ENCODE results near the gene RPTOR.
"Not testable (repeated sequence)": the region's sequence is repeated elsewhere in the genome, so short reads cannot be mapped to it uniquely, and the experiment has no call there.

RPTOR gene

DNA sequence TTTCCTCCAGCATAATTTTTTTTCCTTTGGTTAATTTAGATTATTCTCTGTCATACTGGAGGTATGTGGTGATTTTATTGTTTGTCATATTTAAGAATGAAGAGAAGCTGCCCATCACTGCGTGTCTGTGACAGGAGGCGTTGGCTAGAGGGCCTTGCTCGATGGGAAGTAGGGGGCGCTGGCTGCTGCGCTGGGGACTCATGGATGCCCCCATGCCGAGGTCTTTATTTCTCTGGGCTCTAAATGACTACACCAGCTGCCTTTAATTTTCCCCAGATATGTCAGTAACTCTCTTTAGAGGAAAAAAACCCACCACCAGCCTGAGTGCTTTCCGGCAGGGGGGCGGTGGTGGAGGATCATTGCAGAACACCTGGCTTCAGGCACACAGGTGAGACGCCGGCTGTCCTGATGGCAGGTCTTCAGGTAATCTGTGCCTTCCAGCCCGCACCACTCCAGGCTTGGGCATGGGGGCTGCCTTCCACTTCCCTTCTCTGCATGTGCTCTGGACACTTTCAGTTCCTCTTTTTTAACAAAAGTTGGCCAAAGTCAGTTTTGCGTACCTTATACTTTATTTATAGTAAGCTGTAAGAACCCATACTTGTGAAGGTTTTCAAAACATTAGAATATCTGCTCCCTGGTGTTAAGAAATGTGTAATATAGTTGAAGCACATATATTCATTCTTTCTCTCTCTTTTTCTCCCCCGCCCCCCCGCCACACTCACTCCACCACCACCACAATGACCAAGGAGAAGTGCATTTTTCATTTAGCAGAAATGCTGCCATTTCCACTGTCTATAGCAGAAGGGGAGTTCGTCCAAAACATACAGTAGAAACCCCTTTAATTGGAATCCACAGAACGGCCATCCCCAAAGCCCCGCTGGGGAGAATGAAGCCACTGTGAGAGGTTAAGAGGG lies 192.7 kb downstream of the RPTOR start:
- no peak overlapping the region for H3K4me3 ChIP-seq (ENCODE audit: low read length)
- no peak for DNase-seq (ENCODE audit: low read depth)
- H3K9ac ChIP-seq (ENCODE audit: low read length), result no peak overlapping the region
- H3K9me3 ChIP-seq (ENCODE audit: control insufficient read depth, low read length), result no peaks in the 10 kb centered on the region
- peaks cover 4% of the 10 kb centered on the region for H3K4me1 ChIP-seq (ENCODE audit: control insufficient read depth, insufficient read depth, low read length)
- H3K27me3 ChIP-seq (replicated peaks; ENCODE audit: control insufficient read depth, insufficient read depth, low read length), result no peaks in the 10 kb centered on the region
- peaks cover 20% of the 10 kb centered on the region for H3K36me3 ChIP-seq (ENCODE audit: control insufficient read depth, insufficient read depth, low read length, severe bottlenecking)

DNA sequence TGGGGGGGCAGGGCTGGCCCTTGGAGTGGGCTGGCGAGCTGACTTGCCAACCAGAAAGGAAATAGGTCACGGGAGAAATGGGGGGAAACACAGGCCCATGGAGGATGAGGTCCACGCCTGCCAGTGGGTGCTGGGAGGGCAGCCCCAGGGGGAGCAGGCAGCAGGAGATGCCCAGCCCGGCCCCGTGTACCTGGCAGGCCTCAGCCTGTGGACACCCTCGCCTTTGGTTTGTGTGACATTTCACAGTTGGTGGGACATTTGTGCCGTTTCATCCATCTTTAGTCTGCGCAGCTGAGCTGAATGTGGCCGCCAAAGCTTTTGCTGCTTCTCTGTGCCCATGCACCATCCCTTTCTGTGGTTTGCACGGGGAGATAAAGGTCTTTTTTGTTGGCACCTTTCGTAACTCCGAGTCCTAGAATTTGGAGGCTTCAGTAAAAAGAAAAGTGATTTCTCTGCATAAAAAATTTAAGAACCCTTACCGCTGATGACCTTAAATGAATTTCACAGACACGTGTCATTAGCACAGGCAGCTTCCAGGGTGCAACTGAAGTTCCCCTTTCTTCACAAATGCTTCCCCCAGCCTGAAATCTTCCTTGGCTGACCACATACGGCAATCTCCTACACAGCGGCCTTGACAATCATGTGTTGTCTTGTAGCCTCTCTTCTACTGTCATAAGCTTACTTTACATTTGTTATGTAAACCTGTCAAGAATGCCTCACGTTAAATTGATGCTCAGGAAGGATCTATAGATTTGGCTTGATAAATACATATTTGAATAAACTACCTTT lies 193.6 kb downstream of the RPTOR start:
- Histone ChIP-seq H3K27me3 (replicated peaks; ENCODE audit: control insufficient read depth, insufficient read depth, low read length) (no peaks in the 10 kb centered on the region), H3K4me3 (ENCODE audit: low read length) (no peak overlapping the region), H3K9ac (ENCODE audit: low read length) (no peak overlapping the region), H3K9me3 (ENCODE audit: control insufficient read depth, low read length) (no peaks in the 10 kb centered on the region), H3K4me1 (ENCODE audit: control insufficient read depth, insufficient read depth, low read length) (peaks cover 1% of the 10 kb centered on the region), H3K36me3 (ENCODE audit: control insufficient read depth, insufficient read depth, low read length, severe bottlenecking) (peaks cover 24% of the 10 kb centered on the region)
- no peak for DNase-seq (ENCODE audit: low read depth)

DNA sequence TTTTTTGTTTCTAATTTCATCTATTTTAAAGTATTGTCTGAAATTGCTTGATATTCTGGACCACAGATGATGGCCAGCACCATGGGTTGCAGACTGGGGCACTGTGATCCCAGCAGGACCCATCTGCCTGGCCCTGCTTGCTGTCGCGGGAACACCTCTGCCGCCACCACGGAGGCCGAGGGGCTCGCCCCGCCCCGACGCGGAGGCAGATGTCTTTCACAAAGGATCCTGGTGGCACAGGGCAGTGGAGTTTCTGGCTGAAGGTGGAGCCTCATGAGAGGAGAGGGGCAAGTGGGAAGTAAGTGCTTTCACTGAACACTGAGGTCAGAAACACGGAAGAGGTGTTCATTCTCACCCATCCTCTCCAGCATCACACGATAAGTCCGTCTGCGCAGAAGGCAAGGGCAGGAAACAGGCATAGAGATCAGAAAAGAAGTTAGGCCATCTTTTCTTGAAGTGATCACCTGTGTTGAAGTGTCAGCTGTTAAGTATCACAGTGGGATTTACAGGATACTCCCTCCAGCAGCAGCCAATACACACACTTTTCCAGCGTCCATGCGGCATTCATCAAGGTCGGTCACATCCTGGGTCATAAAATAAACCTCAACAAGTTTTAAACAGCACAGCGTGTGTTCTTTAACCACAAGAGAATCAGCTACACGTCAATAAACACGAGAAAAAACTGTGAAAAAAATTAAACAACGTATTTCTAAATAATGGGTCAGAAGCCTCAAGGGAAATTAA lies 194.5 kb downstream of the RPTOR start:
- Histone ChIP-seq H3K9ac (ENCODE audit: low read length) (no peak overlapping the region), H3K4me3 (ENCODE audit: low read length) (no peak overlapping the region), H3K9me3 (ENCODE audit: control insufficient read depth, low read length) (no peaks in the 10 kb centered on the region), H3K27me3 (replicated peaks; ENCODE audit: control insufficient read depth, insufficient read depth, low read length) (no peaks in the 10 kb centered on the region), H3K36me3 (ENCODE audit: control insufficient read depth, insufficient read depth, low read length, severe bottlenecking) (peaks cover 22% of the 10 kb centered on the region), H3K4me1 (ENCODE audit: control insufficient read depth, insufficient read depth, low read length) (peaks cover 5% of the 10 kb centered on the region)
- no peak for DNase-seq (ENCODE audit: low read depth)

DNA sequence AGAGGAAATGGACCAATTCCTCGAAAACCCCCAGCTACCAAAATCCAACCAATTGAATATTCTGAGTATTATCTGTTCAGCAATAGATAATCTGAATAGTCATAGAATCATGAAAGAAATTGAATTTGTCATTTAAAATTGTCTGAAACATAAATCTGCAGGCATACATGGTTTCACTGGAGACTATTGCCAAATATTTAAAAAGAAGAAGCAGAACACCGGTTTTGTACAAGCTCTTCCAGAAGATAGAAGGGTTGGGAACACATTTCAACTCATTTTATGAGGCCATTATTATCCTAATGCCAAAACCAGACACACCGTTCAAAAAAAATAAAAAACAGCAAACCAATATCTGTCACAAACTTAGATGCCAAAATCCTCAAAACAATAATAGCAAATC lies 195.5 kb downstream of the RPTOR start:
- Histone ChIP-seq H3K36me3 (ENCODE audit: control insufficient read depth, insufficient read depth, low read length, severe bottlenecking) (peaks cover 18% of the 10 kb centered on the region), H3K27me3 (replicated peaks; ENCODE audit: control insufficient read depth, insufficient read depth, low read length) (no peaks in the 10 kb centered on the region), H3K4me3 (ENCODE audit: low read length) (no peak overlapping the region), H3K4me1 (ENCODE audit: control insufficient read depth, insufficient read depth, low read length) (peaks cover 5% of the 10 kb centered on the region), H3K9me3 (ENCODE audit: control insufficient read depth, low read length) (no peaks in the 10 kb centered on the region), H3K9ac (ENCODE audit: low read length) (no peak overlapping the region)
- DNase-seq (ENCODE audit: low read depth), result no peak

DNA sequence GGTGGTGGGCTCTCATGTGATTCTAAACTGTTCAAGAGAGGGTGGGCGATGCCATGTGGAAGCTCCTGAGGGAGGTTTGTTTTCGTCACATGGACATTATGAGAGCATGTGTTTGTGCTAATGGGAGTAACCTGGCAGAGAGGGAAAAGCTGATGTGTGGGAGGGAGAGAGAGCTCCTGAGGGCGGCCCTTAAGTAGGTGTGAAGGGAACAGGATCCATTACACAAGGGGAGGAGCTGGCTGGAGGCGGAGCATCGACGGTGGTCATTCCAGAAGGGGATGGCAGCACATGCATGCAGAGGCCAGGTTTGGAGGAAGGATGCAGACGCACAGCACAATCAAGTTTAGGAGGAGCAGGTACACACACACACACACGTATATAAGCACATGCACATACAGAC lies 197.5 kb downstream of the RPTOR start:
- Histone ChIP-seq H3K9me3 (ENCODE audit: control insufficient read depth, low read length) (no peaks in the 10 kb centered on the region), H3K36me3 (ENCODE audit: control insufficient read depth, insufficient read depth, low read length, severe bottlenecking) (peaks cover 17% of the 10 kb centered on the region), H3K27me3 (replicated peaks; ENCODE audit: control insufficient read depth, insufficient read depth, low read length) (no peaks in the 10 kb centered on the region), H3K9ac (ENCODE audit: low read length) (no peak overlapping the region), H3K4me3 (ENCODE audit: low read length) (no peak overlapping the region), H3K4me1 (ENCODE audit: control insufficient read depth, insufficient read depth, low read length) (peaks cover 5% of the 10 kb centered on the region)
- DNase-seq (ENCODE audit: low read depth), result no peak

DNA sequence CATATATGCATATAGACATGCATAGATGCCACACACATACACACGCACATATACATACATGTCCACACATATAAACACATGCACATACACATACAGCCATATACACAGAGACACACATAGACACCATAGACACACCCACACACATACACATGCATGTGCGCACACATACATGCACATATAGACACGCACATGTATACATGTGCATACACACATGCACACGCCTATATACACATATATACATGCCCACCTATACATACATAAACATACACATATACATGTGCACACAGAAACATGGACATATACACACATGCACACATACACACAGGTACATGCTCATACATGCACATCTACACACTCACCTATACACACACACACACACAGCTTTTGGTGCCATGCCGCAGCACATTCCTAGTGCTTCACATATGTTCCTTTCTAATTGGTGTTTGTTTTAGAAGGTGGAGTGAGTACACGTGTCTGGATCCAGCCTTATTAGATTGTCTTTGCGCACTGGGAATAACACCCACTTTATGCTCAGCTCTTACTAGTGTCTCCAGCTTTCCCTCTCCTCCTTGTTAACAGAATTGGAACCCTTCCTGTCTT lies 198.0 kb downstream of the RPTOR start:
- DNase-seq (ENCODE audit: low read depth), result no peak
- H3K4me3 ChIP-seq (ENCODE audit: low read length), result no peak overlapping the region
- no peaks in the 10 kb centered on the region for H3K27me3 ChIP-seq (replicated peaks; ENCODE audit: control insufficient read depth, insufficient read depth, low read length)
- H3K36me3 ChIP-seq (ENCODE audit: control insufficient read depth, insufficient read depth, low read length, severe bottlenecking), result peaks cover 14% of the 10 kb centered on the region
- H3K9ac ChIP-seq (ENCODE audit: low read length), result no peak overlapping the region
- peaks cover 5% of the 10 kb centered on the region for H3K4me1 ChIP-seq (ENCODE audit: control insufficient read depth, insufficient read depth, low read length)
- H3K9me3 ChIP-seq (ENCODE audit: control insufficient read depth, low read length), result no peaks in the 10 kb centered on the region

DNA sequence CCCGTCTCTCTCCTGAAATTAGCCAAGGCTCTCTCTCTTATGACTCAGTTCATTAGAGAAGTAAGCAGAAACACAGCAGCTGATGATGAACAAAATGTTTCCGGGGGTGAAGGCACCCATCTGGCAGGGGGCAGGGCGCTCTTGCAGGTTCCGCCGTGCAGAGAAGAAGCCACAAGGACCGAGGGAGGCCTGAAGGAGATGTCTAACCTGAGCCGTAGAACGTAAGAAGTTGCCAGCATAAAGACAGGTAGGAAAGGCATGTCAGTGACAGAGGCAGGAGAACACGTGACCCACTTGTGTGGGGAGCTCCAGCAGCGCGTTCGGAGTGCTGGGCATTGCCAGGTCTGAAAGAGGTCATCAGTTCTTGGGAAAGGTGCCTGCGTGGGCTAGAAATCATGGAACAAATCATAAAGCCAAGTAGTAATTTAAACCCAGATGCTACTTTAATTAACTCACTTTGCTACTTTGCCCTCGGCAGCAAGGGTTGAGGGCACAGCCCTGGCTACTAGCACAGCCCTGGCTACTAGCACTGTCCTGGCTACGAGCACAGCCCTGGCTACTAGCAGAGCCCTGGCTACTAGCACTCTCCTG lies 198.6 kb downstream of the RPTOR start:
- H3K36me3 ChIP-seq (ENCODE audit: control insufficient read depth, insufficient read depth, low read length, severe bottlenecking), result peaks cover 14% of the 10 kb centered on the region
- H3K27me3 ChIP-seq (replicated peaks; ENCODE audit: control insufficient read depth, insufficient read depth, low read length), result no peaks in the 10 kb centered on the region
- H3K4me3 ChIP-seq (ENCODE audit: low read length), result no peak overlapping the region
- H3K9me3 ChIP-seq (ENCODE audit: control insufficient read depth, low read length), result no peaks in the 10 kb centered on the region
- H3K4me1 ChIP-seq (ENCODE audit: control insufficient read depth, insufficient read depth, low read length), result peaks cover 5% of the 10 kb centered on the region
- DNase-seq (ENCODE audit: low read depth), result no peak
- H3K9ac ChIP-seq (ENCODE audit: low read length), result no peak overlapping the region

DNA sequence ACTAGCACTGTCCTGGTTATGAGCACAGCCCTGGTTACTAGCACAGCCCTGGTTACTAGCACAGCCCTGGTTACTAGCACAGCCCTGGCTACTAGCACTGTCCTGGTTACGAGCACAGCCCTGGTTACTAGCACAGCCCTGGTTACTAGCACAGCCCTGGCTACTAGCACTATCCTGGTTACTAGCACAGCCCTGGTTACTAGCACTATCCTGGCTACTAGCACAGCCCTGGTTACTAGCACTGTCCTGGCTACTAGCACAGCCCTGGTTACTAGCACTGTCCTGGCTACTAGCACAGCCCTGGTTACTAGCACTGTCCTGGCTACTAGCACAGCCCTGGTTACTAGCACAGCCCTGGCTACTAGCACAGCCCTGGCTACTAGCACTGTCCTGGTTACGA lies 199.3 kb downstream of the RPTOR start:
- not testable (repeated sequence) for H3K9me3 ChIP-seq (ENCODE audit: control insufficient read depth, low read length)

DNA sequence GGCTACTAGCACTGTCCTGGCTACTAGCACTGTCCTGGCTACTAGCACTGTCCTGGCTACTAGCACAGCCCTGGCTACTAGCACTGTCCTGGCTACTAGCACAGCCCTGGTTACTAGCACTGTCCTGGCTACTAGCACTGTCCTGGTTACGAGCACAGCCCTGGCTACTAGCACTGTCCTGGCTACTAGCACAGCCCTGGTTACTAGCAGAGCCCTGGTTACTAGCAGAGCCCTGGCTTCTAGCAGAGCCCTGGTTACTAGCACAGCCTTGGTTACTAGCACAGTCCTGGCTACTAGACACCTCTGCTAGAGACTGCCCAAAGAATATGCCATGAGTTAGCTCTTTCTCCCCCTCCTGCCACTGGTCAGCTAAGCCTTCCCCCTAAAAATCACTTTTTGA lies 200.1 kb downstream of the RPTOR start:
- H3K36me3 ChIP-seq (ENCODE audit: control insufficient read depth, insufficient read depth, low read length, severe bottlenecking); DNase-seq (ENCODE audit: low read depth); H3K27me3 ChIP-seq (replicated peaks; ENCODE audit: control insufficient read depth, insufficient read depth, low read length); H3K9ac ChIP-seq (ENCODE audit: low read length); H3K4me1 ChIP-seq (ENCODE audit: control insufficient read depth, insufficient read depth, low read length); H3K9me3 ChIP-seq (ENCODE audit: control insufficient read depth, low read length); H3K4me3 ChIP-seq (ENCODE audit: low read length): not testable (repeated sequence)

More for the DNA sequence above, 199.3 kb downstream of the RPTOR start:
- not testable (repeated sequence) for H3K4me3 ChIP-seq (ENCODE audit: low read length); H3K4me1 ChIP-seq (ENCODE audit: control insufficient read depth, insufficient read depth, low read length); H3K27me3 ChIP-seq (replicated peaks; ENCODE audit: control insufficient read depth, insufficient read depth, low read length); H3K9ac ChIP-seq (ENCODE audit: low read length); DNase-seq (ENCODE audit: low read depth)
- H3K36me3 ChIP-seq (ENCODE audit: control insufficient read depth, insufficient read depth, low read length, severe bottlenecking), result peaks cover 12% of the 10 kb centered on the region

DNA sequence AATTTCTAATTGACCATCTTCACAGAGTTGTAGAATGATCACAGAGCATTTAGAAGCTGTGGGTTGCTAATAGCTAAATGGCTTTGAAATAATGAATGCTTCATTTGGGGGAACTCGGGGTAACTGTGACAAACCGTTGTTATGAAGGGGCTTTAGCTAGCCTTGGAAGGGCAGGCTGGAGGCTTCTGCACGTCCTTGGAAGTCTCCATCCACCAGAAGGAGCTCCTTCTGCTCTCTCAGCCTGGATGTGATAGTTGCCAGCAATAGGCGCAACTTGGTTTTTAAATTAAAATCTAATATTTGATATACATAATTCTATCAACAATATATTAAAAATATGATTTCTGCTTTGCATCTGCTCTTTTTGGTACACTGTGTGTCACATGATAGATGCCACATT lies 200.5 kb downstream of the RPTOR start:
- H3K36me3 ChIP-seq (ENCODE audit: control insufficient read depth, insufficient read depth, low read length, severe bottlenecking), result peaks cover 6% of the 10 kb centered on the region
- H3K9me3 ChIP-seq (ENCODE audit: control insufficient read depth, low read length), result no peaks in the 10 kb centered on the region
- no peak overlapping the region for H3K4me3 ChIP-seq (ENCODE audit: low read length)
- H3K9ac ChIP-seq (ENCODE audit: low read length), result no peak overlapping the region
- no peaks in the 10 kb centered on the region for H3K27me3 ChIP-seq (replicated peaks; ENCODE audit: control insufficient read depth, insufficient read depth, low read length)
- no peak for DNase-seq (ENCODE audit: low read depth)
- H3K4me1 ChIP-seq (ENCODE audit: control insufficient read depth, insufficient read depth, low read length), result peaks cover 5% of the 10 kb centered on the region

All from adipocyte (in vitro differentiated cells).